CMK (cell line): ENCODE results near the gene PDGFD.

Experiments
- DNase-seq: peaks from one replicate; pipeline ENCODE4 v3.0.0-alpha.2; 2010; ENCODE audit warnings: low read depth

PDGFD gene

GRCh38 chr11:103883856-103884255, 280.1 kb downstream of the PDGFD start:
- DNase-seq, result no peak

GRCh38 chr11:103883291-103883690, 280.7 kb downstream of the PDGFD start:
- no peak for DNase-seq

- DNase-seq, result no peak
These were observed 282.4 kb downstream of the PDGFD start for GRCh38 chr11:103881584-103881983.

GRCh38 chr11:103880968-103881367, 283.0 kb downstream of the PDGFD start:
- no peak for DNase-seq

- DNase-seq, result no peak
These were observed 285.3 kb downstream of the PDGFD start for GRCh38 chr11:103878646-103879045.

- no peak for DNase-seq
These were observed 286.7 kb downstream of the PDGFD start for GRCh38 chr11:103877221-103877620.

- DNase-seq, result no peak
These were observed 288.0 kb downstream of the PDGFD start for GRCh38 chr11:103875855-103876510.

- no peak for DNase-seq
These were observed 291.2 kb downstream of the PDGFD start for GRCh38 chr11:103872748-103873147.

- no peak for DNase-seq
These were observed 291.9 kb downstream of the PDGFD start for GRCh38 chr11:103871923-103872551.

- DNase-seq, result no peak
These were observed 293.1 kb downstream of the PDGFD start for GRCh38 chr11:103870821-103871309.

- no peak for DNase-seq
These were observed 296.5 kb downstream of the PDGFD start for GRCh38 chr11:103867481-103867880.

GRCh38 chr11:103863497-103863896, 300.4 kb downstream of the PDGFD start:
- DNase-seq, result no peak

- no peak for DNase-seq
These were observed 301.2 kb downstream of the PDGFD start for GRCh38 chr11:103862802-103863174.

- DNase-seq, result no peak
These were observed 301.7 kb downstream of the PDGFD start for GRCh38 chr11:103862094-103862801.
